Measurements from ENCODE around the gene SMYD3. TPM values are rescaled to one million over a fixed set of nuclear protein-coding genes. Genes with fewer than 3 reads are reported as not detected.

Gene SMYD3
- total RNA-seq, 1 experiment from 2014 or later = 69.6 TPM

DNA sequence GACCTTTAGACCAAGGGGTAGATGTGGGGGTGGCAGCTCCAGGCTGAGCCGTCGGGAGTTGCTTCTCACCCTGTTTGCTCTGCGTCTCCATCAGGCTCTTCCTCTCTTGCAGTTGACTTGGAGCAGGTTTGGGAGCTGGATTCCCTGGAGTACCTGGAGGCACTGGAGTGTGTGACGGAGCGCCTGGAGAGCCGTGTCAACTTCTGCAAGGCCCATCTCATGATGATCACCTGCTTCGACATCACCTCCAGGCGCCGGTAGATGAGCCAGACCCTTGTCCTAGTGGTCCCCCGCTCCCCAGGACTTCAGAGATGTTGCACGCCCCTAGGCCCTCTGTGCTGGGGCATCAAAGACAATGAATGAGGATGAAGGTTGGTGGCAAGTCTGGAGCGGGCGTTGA lies 804.7 kb downstream of the SMYD3 start:
- no peak for DNase-seq (ENCODE audit: low spot score)
- in situ Hi-C loops (cut with HindIII; ENCODE audit: low sequenced_read_pairs) = no loop called here

DNA sequence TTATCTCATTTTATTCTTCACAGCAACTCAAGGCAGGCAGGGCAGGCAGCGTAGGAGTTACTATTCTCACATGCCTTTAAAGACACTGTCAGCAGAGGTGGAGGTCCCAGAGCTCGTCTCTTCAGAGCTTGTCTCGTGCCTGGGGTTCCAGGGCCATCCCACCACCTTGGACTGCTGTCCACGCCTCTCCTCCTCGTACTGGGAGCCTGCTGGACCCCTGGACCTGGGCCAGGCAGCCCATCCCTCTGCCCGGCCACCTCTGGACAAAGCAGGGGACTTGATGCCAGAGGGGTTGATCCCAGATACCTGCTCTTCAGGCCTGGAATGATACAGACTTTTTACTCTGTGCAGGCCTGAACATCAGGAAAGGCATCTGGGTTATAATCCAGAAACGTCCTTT lies 805.4 kb downstream of the SMYD3 start:
- in situ Hi-C loops (cut with HindIII; ENCODE audit: low sequenced_read_pairs) = no loop called here
- DNase-seq (ENCODE audit: low spot score) = no peak

DNA sequence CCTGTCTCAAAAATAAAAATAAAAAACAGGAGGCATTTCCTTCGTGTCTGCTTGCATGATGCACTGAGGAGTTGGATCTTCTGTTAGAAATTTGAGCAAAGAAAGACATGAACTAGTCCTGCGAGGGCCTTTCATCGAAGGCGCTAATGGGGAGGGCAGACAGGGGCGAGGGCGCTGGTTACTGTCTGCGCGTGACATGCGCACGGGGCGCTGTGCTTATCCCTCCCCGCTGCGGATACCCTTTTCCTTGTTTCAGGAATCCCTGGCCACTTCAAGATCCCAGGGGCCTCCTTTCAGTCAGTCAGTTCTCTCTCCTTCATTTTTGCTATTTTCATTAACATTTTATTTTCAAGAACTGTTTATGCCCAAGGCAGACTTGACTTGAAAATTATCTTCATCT lies 806.4 kb downstream of the SMYD3 start:
- DNase-seq (ENCODE audit: low spot score) = no peak
- in situ Hi-C loops (cut with HindIII; ENCODE audit: low sequenced_read_pairs) = no loop called here

Other genes with a start within 250 kb of the SMYD3 start
- 8.8 and 8.9 TPM in 2 replicates for gene TFB2M, start 59.0 kb upstream of the SMYD3 start, total RNA-seq (2014; rRNA removed; shearing (Covaris generic))
- gene CNST, start 59.2 kb upstream of the SMYD3 start, total RNA-seq (2014; rRNA removed; shearing (Covaris generic)) = 17.4 and 20.6 TPM in 2 replicates
- gene SCCPDH, start 217.1 kb upstream of the SMYD3 start, total RNA-seq (2014; rRNA removed; shearing (Covaris generic)) = 66.9 and 69.1 TPM in 2 replicates